IMR-90 (cell line): Measurements from ENCODE around the gene DVL1. TPM values are rescaled to one million over a fixed set of nuclear protein-coding genes. Genes with fewer than 3 reads are reported as not detected.

Experiments used
- ATAC-seq: fragments of 200-7000 bp; cut with Tn5 transposase; 2 replicates; pipeline ENCODE4 v1.9.1; 2020; ENCODE audit warnings: low read depth, mild to moderate bottlenecking, moderate library complexity
- BruUV-seq: library from RNA; stranded (reverse); fragments of 400-500 nt; replicated peaks from 2 replicates; lab custom pipeline; 2021; lab: Mats Ljungman, UMichigan
- CTCF ChIA-PET: fragments of 300-600 bp; formaldehyde crosslinking; extraction: SDS; loops from one replicate; lab custom pipeline; 2021; ENCODE audit warnings: antibody characterized with exemption; lab: Yijun Ruan, JAX
- POLR2A ChIA-PET: fragments of 300-600 bp; sonication (Branson Sonifier 250); formaldehyde crosslinking; loops from one replicate; lab custom pipeline; 2022; ENCODE audit warnings: antibody characterized with exemption; ENCODE audit not compliant: unreplicated experiment; lab: Charles Lee
- DNase-seq: peaks from one replicate; pipeline ENCODE4 v3.0.0; 2013
- H2AFZ ChIP-seq: replicated peaks from 2 replicates; pipeline ENCODE3; 2013; ENCODE audit warnings: low read length, mild to moderate bottlenecking; ENCODE audit not compliant: poor library complexity
- H2AK5ac ChIP-seq: 2 replicates; pipeline ENCODE4 v1.6.1; 2013; ENCODE audit warnings: low read depth, low read length, inconsistent platforms
- H2AK9ac ChIP-seq: replicated peaks from 2 replicates; pipeline ENCODE3; 2013; ENCODE audit warnings: mild to moderate bottlenecking, low read depth, low read length, moderate library complexity; ENCODE audit not compliant: poor library complexity
- H2BK120ac ChIP-seq: 2 replicates; pipeline ENCODE4 v1.6.1; 2013; ENCODE audit warnings: low read depth, low read length, inconsistent platforms
- H2BK15ac ChIP-seq: 3 replicates; pipeline ENCODE4 v1.6.1; 2013; ENCODE audit warnings: low read depth, low read length, inconsistent platforms
- H2BK20ac ChIP-seq: 2 replicates; pipeline ENCODE4 v1.6.1; 2013; ENCODE audit warnings: low read depth, mild to moderate bottlenecking, inconsistent platforms, low read length, moderate library complexity
- H2BK5ac ChIP-seq: 2 replicates; pipeline ENCODE4 v1.6.1; 2013; ENCODE audit warnings: mild to moderate bottlenecking, low read depth, low read length, inconsistent platforms; ENCODE audit not compliant: poor library complexity, severe bottlenecking
- H3K14ac ChIP-seq: replicated peaks from 2 replicates; pipeline ENCODE4 v1.6.1; 2013; ENCODE audit warnings: low read depth, low read length, inconsistent platforms
- H3K18ac ChIP-seq: 2 replicates; pipeline ENCODE4 v1.6.1; 2013; ENCODE audit warnings: low read depth, low read length, control low read depth
- H3K23ac ChIP-seq: 2 replicates; pipeline ENCODE4 v1.6.1; 2013; ENCODE audit warnings: low read depth, low read length, inconsistent platforms
- H3K27ac ChIP-seq: 2 replicates; pipeline ENCODE4 v1.5.1; 2013; ENCODE audit warnings: mild to moderate bottlenecking, control low read depth, low read length; ENCODE audit not compliant: insufficient read depth
- H3K27me3 ChIP-seq: 2 replicates; pipeline ENCODE4 v1.6.1; 2013; ENCODE audit warnings: low read length; ENCODE audit not compliant: control insufficient read depth, insufficient read depth
- H3K36me3 ChIP-seq: 2 replicates; pipeline ENCODE4 v1.6.1; 2013; ENCODE audit warnings: low read length, mixed read lengths; ENCODE audit not compliant: control insufficient read depth, insufficient read depth
- H3K4ac ChIP-seq: 2 replicates; pipeline ENCODE4 v1.6.1; 2013; ENCODE audit warnings: low read depth, low read length, inconsistent platforms
- H3K4me1 ChIP-seq: 2 replicates; pipeline ENCODE4 v1.6.1; 2013; ENCODE audit warnings: low read length, mixed read lengths; ENCODE audit not compliant: control insufficient read depth, insufficient read depth
- H3K4me2 ChIP-seq: 2 replicates; pipeline ENCODE4 v1.6.1; 2013; ENCODE audit warnings: low read depth, mild to moderate bottlenecking, control low read depth, low read length, moderate library complexity
- H3K4me3 ChIP-seq: 2 replicates; pipeline ENCODE4 v1.5.1; 2013; ENCODE audit warnings: low read depth, mild to moderate bottlenecking, control low read depth, low read length, moderate library complexity; ENCODE audit not compliant: insufficient read depth
- H3K56ac ChIP-seq: 2 replicates; pipeline ENCODE4 v1.6.1; 2013; ENCODE audit warnings: low read length, inconsistent platforms; ENCODE audit not compliant: insufficient read depth; ENCODE audit errors: extremely low read depth
- H3K79me1 ChIP-seq, 2 experiments: 2 replicates each; pipeline ENCODE4 v1.6.1; 2013; ENCODE audit warnings: low read length in 2 of 2, inconsistent platforms in 1 of 2, low read depth in 1 of 2
- H3K9ac ChIP-seq: 2 replicates; pipeline ENCODE4 v1.6.1; 2013; ENCODE audit warnings: low read depth, low read length, control low read depth
- H3K9me1 ChIP-seq: 2 replicates; pipeline ENCODE4 v1.6.1; 2013; ENCODE audit warnings: low read length, inconsistent platforms; ENCODE audit not compliant: insufficient read depth
- H3K9me3 ChIP-seq: 2 replicates; pipeline ENCODE4 v1.6.1; 2013; ENCODE audit warnings: low read length; ENCODE audit not compliant: control insufficient read depth, insufficient read depth
- H4K20me1 ChIP-seq: 2 replicates; pipeline ENCODE4 v1.6.1; 2013; ENCODE audit warnings: low read length, inconsistent platforms; ENCODE audit not compliant: insufficient read depth
- H4K5ac ChIP-seq: 2 replicates; pipeline ENCODE4 v1.6.1; 2013; ENCODE audit warnings: mild to moderate bottlenecking, low read depth, low read length, control low read depth
- H4K8ac ChIP-seq, 2 experiments: 2 replicates each; pipeline ENCODE4 v1.6.1; 2013; ENCODE audit warnings: low read depth in 2 of 2, low read length in 2 of 2, control low read depth in 1 of 2, inconsistent platforms in 1 of 2
- H4K91ac ChIP-seq: 2 replicates; pipeline ENCODE4 v1.6.1; 2013; ENCODE audit warnings: low read depth, low read length, inconsistent platforms; ENCODE audit not compliant: insufficient read depth
- BHLHE40 ChIP-seq: fragments of 150-350 bp; IDR thresholded peaks from 2 replicates; pipeline ENCODE4 v1.6.1; 2016; ENCODE audit warnings: mild to moderate bottlenecking, low read depth, low read length
- CEBPB ChIP-seq: IDR thresholded peaks from 2 replicates; pipeline ENCODE4 v1.6.1; 2012; ENCODE audit warnings: low read depth, low read length, improper control_type of control experiment
- CHD1 ChIP-seq: IDR thresholded peaks from 2 replicates; pipeline ENCODE4 v1.6.1; 2012; ENCODE audit warnings: low read depth, low read length, improper control_type of control experiment
- CTCF ChIP-seq: conservative IDR thresholded peaks from 2 replicates; pipeline ENCODE4 v1.5.1; 2012; ENCODE audit warnings: mild to moderate bottlenecking, low read depth, low read length, improper control_type of control experiment
- ELK1 ChIP-seq: fragments of 150-350 bp; IDR thresholded peaks from 2 replicates; pipeline ENCODE4 v1.6.1; 2016; ENCODE audit warnings: low read depth, mild to moderate bottlenecking, low read length, moderate library complexity, borderline replicate concordance
- FOS ChIP-seq: fragments of 150-350 bp; IDR thresholded peaks from 2 replicates; pipeline ENCODE4 v1.6.1; 2016; ENCODE audit warnings: low read depth, low read length
- MAFK ChIP-seq: IDR thresholded peaks from 2 replicates; pipeline ENCODE4 v1.6.1; 2012; ENCODE audit warnings: low read depth, low read length, improper control_type of control experiment
- MAZ ChIP-seq: IDR thresholded peaks from 2 replicates; pipeline ENCODE4 v1.6.1; 2012; ENCODE audit warnings: low read depth, mild to moderate bottlenecking, low read length, improper control_type of control experiment, moderate library complexity, borderline replicate concordance
- MXI1 ChIP-seq: IDR thresholded peaks from 2 replicates; pipeline ENCODE4 v1.6.1; 2012; ENCODE audit warnings: low read depth, mild to moderate bottlenecking, low read length, moderate library complexity, borderline replicate concordance
- NFE2L2 ChIP-seq: fragments of 150-350 bp; IDR thresholded peaks from 2 replicates; pipeline ENCODE4 v1.6.1; 2016; ENCODE audit warnings: low read depth, mild to moderate bottlenecking, low read length
- POLR2A ChIP-seq: IDR thresholded peaks from 2 replicates; pipeline ENCODE4 v1.6.1; 2012; ENCODE audit warnings: mild to moderate bottlenecking, low read depth, low read length
- RAD21 ChIP-seq: IDR thresholded peaks from 2 replicates; pipeline ENCODE4 v1.6.1; 2012; ENCODE audit warnings: low read length, improper control_type of control experiment
- RCOR1 ChIP-seq: IDR thresholded peaks from 2 replicates; pipeline ENCODE4 v1.6.1; 2012; ENCODE audit warnings: mild to moderate bottlenecking, low read length, improper control_type of control experiment; ENCODE audit not compliant: insufficient replicate concordance
- RFX5 ChIP-seq: IDR thresholded peaks from 2 replicates; pipeline ENCODE4 v1.8.0; 2012; ENCODE audit warnings: low read depth, mild to moderate bottlenecking, low read length, moderate library complexity
- SMC3 ChIP-seq: fragments of 150-350 bp; IDR thresholded peaks from 2 replicates; pipeline ENCODE4 v1.6.1; 2016; ENCODE audit warnings: low read depth, mild to moderate bottlenecking, antibody characterized with exemption, low read length, moderate library complexity
- USF2 ChIP-seq: fragments of 150-350 bp; IDR thresholded peaks from 2 replicates; pipeline ENCODE4 v1.6.1; 2017; ENCODE audit warnings: mild to moderate bottlenecking, antibody characterized with exemption, low read length, low read depth
- WGBS, 2 experiments: methylation state at CpG; one replicate each; pipeline versions ENCODE4 v1.1.5 to v1.1.7; 2013; ENCODE audit warnings: missing lambda C conversion rate in 2 of 2; ENCODE audit not compliant: insufficient read length in 1 of 2; ENCODE audit errors: extremely low coverage in 2 of 2; 5-methylcytosine and 5-hydroxymethylcytosine counted together
- dilution Hi-C: fragments of 300-500 bp; cut with HindIII; formaldehyde crosslinking; loops from one replicate; pipeline ENCODE4 v1.14.3; 2018; ENCODE audit warnings: low sequenced_read_pairs; ENCODE audit not compliant: unreplicated experiment
- in situ Hi-C: fragments of 300-500 bp; cut with MboI; formaldehyde crosslinking; loops from 3 replicates; pipeline ENCODE4 v1.14.3; 2019; ENCODE audit warnings: low sequenced_read_pairs, inconsistent platforms, mixed read lengths
- intact Hi-C: fragments of 100-400 bp; cut with micrococcal nuclease; formaldehyde crosslinking; loops from 2 replicates; pipeline ENCODE4 v1.10.0; 2022
- polyA plus RNA-seq, 3 experiments: library from polyadenylated mRNA; depleted of rRNA; stranded (reverse); fragments of >200 nt; gene quantifications; 2 replicates each; pipeline ENCODE4 v1.2.3, GENCODE V29; 2012; ENCODE audit warnings: low replicate concordance in 1 of 3
- total RNA-seq: library from RNA; depleted of rRNA; stranded (reverse); fragments of >200 nt; gene quantifications from 2 replicates; pipeline ENCODE4 v1.2.3, GENCODE V29; 2012

Gene DVL1
- total and polyA plus RNA-seq, 2 of the 4 experiments (the other 2 are of a cell fraction) = 27.2 to 35.9 TPM

DNA sequence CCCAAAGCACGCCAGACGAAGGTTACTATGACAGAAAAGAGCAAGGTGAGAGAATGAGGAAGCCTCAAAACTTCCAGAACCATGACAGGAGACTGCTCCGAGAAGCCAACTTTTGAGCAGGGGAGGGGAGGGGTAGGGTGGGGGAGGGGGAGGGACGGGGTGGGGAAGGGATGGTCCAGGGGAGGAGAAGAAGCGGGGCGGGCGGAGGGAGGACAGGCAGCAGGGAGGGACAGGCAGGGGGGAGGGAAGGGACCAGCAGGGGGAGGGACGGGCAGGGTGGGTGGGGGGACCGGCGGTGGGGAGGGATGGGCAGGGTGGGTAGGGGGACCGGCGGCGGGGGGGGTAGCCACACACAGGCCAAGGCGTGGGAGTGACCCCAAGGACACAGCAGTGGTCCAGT, 26.8 kb downstream of the DVL1 start:
- Histone ChIP-seq H3K9me3 (no peaks in the 10 kb centered on the region), H3K36me3 (peaks cover 24% of the 10 kb centered on the region), H4K5ac (no peak overlapping the region), H2AK5ac (no peak overlapping the region), H3K27ac (no peak overlapping the region), H3K9ac (no peak overlapping the region), H3K4me3 (no peak overlapping the region), H3K18ac (no peak overlapping the region), H3K4me1 (peaks cover 15% of the 10 kb centered on the region; the same call in 1 of the 2 replicates), H4K20me1 (peaks cover 70% of the 10 kb centered on the region), H2AFZ (no peak overlapping the region), H3K4ac (no peak overlapping the region), H2BK120ac (no peak overlapping the region), H3K79me1 (peaks cover 2 to 70% of the 10 kb centered on the region in 2 experiments), H4K8ac (no peak overlapping the region), H2BK15ac (no peak overlapping the region), H3K23ac (no peak overlapping the region), H3K4me2 (no peak overlapping the region), H3K56ac (no peak overlapping the region), H3K9me1 (peaks cover 4% of the 10 kb centered on the region), H2AK9ac (no peak overlapping the region), H3K27me3 (no peaks in the 10 kb centered on the region), H3K14ac (no peak overlapping the region), H4K91ac (no peak overlapping the region), H2BK20ac (no peak overlapping the region), H2BK5ac (no peak overlapping the region)
- CTCF ChIA-PET = no interaction called here
- POLR2A ChIA-PET = no interaction called here
- intact Hi-C loops = no loop called here
- DNase-seq (no peak), ATAC-seq (no peak)
- BruUV-seq = no TSS peak
- WGBS, 2 experiments = 80% methylated on average over 1 of the region's 14 CpGs; no CpG with 5 or more reads in 1 of the 2 experiments
- dilution Hi-C loops = no loop called here
- TF ChIP-seq MXI1 = no peak
- no peak for TF ChIP-seq MAFK
- TF ChIP-seq ELK1 = no peak
- TF ChIP-seq FOS = no peak
- no peak for TF ChIP-seq RCOR1
- no peak for TF ChIP-seq CEBPB
- TF ChIP-seq USF2 = no peak
- TF ChIP-seq CTCF = no peak
- TF ChIP-seq POLR2A = no peak
- no peak for TF ChIP-seq RAD21
- no peak for TF ChIP-seq CHD1
- TF ChIP-seq MAZ = no peak
- TF ChIP-seq NFE2L2 = no peak
- TF ChIP-seq BHLHE40 = no peak
- no peak for TF ChIP-seq RFX5
- TF ChIP-seq SMC3 = no peak
- in situ Hi-C loops = no loop called here
